PFSK-1 (cell line): Measurements from ENCODE around the gene RPS23.

ENCODE experiments used
- FOXP2 ChIP-seq: optimal IDR thresholded peaks from 2 replicates; pipeline ENCODE3; 2011; ENCODE audit warnings: borderline replicate concordance, control low read depth, inconsistent platforms; ENCODE audit not compliant: insufficient read depth; ENCODE audit errors: extremely low read length, extremely low read depth
- POLR2AphosphoS5 ChIP-seq: IDR thresholded peaks from 2 replicates; pipeline ENCODE4 v1.6.1; 2012; ENCODE audit warnings: low read depth, mild to moderate bottlenecking, control low read depth, low read length, moderate library complexity
- SIN3A ChIP-seq: IDR thresholded peaks from 2 replicates; pipeline ENCODE4 v1.6.1; 2012; ENCODE audit warnings: mild to moderate bottlenecking, low read length, moderate library complexity, borderline replicate concordance; ENCODE audit not compliant: insufficient read depth
- TAF1 ChIP-seq: IDR thresholded peaks from 2 replicates; pipeline ENCODE4 v1.6.1; 2012; ENCODE audit warnings: low read length, control low read depth, borderline replicate concordance; ENCODE audit not compliant: insufficient read depth
- TF ChIP-seq, protein P1 (sequence below), 2 experiments: IDR thresholded peaks; 2 replicates each; pipeline versions ENCODE4 v1.6.1 to v1.8.0; 2011 to 2012; ENCODE audit warnings: low read depth in 2 of 2, low read length in 2 of 2, control low read depth in 1 of 2, inconsistent platforms in 1 of 2, mild to moderate bottlenecking in 1 of 2, moderate library complexity in 1 of 2; ENCODE audit not compliant: insufficient read depth in 1 of 2

DNA sequence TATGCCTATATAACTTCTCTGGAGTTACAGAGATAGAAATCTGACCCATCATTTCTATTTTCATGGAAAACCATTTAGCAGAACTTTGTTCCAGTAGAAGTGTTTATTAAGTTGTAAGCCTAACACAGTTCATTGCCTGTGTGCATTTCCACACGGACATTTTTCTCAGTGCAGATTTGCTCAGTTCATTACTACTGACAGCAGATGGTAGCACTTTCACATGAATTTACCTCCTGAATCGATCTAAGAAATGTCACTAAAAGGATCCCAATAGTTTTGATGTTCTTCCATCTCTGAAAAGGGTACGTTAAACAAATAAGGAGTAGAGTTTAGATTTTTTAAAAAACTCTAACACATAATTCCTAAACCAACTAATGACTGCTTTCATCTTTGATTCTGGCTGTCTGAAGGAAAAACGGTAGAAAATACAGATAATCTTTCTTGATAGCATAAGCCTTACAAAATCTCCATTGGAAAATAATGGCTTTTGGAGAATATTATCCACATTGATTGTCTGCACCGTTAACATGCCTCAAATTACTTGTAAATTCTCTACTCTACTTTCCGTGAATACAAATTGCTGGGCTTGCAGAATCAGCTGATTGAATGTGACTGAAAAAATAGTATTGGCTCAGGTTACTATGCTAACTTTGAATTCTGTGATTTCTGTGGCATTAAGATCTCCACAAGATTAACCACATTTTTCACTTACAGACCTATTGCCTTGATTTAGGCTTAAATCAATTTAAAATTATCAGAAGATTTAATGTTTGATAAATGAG lies 33.1 kb downstream of the RPS23 start:
- TF ChIP-seq, protein P1, sequence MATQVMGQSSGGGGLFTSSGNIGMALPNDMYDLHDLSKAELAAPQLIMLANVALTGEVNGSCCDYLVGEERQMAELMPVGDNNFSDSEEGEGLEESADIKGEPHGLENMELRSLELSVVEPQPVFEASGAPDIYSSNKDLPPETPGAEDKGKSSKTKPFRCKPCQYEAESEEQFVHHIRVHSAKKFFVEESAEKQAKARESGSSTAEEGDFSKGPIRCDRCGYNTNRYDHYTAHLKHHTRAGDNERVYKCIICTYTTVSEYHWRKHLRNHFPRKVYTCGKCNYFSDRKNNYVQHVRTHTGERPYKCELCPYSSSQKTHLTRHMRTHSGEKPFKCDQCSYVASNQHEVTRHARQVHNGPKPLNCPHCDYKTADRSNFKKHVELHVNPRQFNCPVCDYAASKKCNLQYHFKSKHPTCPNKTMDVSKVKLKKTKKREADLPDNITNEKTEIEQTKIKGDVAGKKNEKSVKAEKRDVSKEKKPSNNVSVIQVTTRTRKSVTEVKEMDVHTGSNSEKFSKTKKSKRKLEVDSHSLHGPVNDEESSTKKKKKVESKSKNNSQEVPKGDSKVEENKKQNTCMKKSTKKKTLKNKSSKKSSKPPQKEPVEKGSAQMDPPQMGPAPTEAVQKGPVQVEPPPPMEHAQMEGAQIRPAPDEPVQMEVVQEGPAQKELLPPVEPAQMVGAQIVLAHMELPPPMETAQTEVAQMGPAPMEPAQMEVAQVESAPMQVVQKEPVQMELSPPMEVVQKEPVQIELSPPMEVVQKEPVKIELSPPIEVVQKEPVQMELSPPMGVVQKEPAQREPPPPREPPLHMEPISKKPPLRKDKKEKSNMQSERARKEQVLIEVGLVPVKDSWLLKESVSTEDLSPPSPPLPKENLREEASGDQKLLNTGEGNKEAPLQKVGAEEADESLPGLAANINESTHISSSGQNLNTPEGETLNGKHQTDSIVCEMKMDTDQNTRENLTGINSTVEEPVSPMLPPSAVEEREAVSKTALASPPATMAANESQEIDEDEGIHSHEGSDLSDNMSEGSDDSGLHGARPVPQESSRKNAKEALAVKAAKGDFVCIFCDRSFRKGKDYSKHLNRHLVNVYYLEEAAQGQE (IDR thresholded peaks at IDR 0.05; ENCODE audit: insufficient read depth in 1 of 2, low read depth in 2 of 2, low read length in 2 of 2), result no peak
- no peak for TF ChIP-seq POLR2AphosphoS5
- no peak for TF ChIP-seq SIN3A
- no peak for TF ChIP-seq TAF1
- no peak for TF ChIP-seq FOXP2
